Uterus (tissue), 4 donors: ENCODE measurements around the gene RAE1. TPM values are rescaled to one million over a fixed set of nuclear protein-coding genes. Genes with fewer than 3 reads are reported as not detected.

Source experiments
- DNase-seq, 2 donors: peaks; one replicate each; pipeline ENCODE4 v3.0.0-alpha.2; 2019 to 2020
- H3K27ac ChIP-seq, 2 donors: fragments of 200-600 bp; sonication (generic); 1 replicate in 1 of 2; 2 replicates in 1 of 2; pipeline ENCODE4 v1.5.1; 2016 to 2018
- H3K27me3 ChIP-seq, 2 donors: fragments of 200-600 bp; sonication (generic); one replicate each; pipeline ENCODE4 v1.5.1; 2018 to 2019; ENCODE audit warnings: control low read depth in 1 of 2
- H3K36me3 ChIP-seq, 2 donors: fragments of 200-600 bp; sonication (generic); one replicate each; pipeline ENCODE4 v1.5.1; 2019; ENCODE audit warnings: control low read depth in 1 of 2
- H3K4me1 ChIP-seq, 2 donors: fragments of 200-600 bp; sonication (generic); one replicate each; pipeline ENCODE4 v1.5.1; 2018 to 2019; ENCODE audit warnings: control low read depth in 1 of 2
- H3K4me3 ChIP-seq, 2 donors: fragments of 200-600 bp; sonication (generic); 1 replicate in 1 of 2; 2 replicates in 1 of 2; pipeline ENCODE4 v1.5.1; 2018 to 2019; ENCODE audit warnings: mild to moderate bottlenecking in 1 of 2
- H3K9me3 ChIP-seq, 2 donors: fragments of 200-600 bp; sonication (generic); one replicate each; pipeline ENCODE4 v1.5.1; 2019; ENCODE audit warnings: control low read depth in 1 of 2
- CTCF ChIP-seq, 4 experiments: fragments of 200-600 bp in 2 of 4; fragments of 450-650 bp in 2 of 4; sonication (generic) in 2 of 4; IDR thresholded peaks; one replicate each; pipeline ENCODE4 v1.5.1; 2016 to 2019; ENCODE audit warnings: antibody characterized with exemption in 4 of 4, mild to moderate bottlenecking in 2 of 4, moderate library complexity in 1 of 4
- POLR2A ChIP-seq, 2 donors: fragments of 450-650 bp; IDR thresholded peaks; one replicate each; pipeline ENCODE4 v1.6.1; 2016; ENCODE audit warnings: antibody characterized with exemption in 2 of 2, mild to moderate bottlenecking in 1 of 2, moderate library complexity in 1 of 2
- intact Hi-C: fragments of 100-400 bp; cut with DNase I; formaldehyde crosslinking; loops from one replicate; pipeline ENCODE4 v1.15.1; 2023; ENCODE audit warnings: low total_unique reads
- total RNA-seq, 4 donors: library from RNA; depleted of rRNA in 3 of 4; stranded (reverse); fragments of >200 nt in 3 of 4; gene quantifications; one replicate each; pipeline versions ENCODE4 v1.1.0 to v1.2.4, GENCODE V29; 2014 to 2023
- donor health status: DM: yes; HTN: yes; CAD: no.

The RAE1 gene
- total RNA-seq, 4 donors from 2014 or later: 23.4 to 72.0 (median 36.0) TPM

DNA sequence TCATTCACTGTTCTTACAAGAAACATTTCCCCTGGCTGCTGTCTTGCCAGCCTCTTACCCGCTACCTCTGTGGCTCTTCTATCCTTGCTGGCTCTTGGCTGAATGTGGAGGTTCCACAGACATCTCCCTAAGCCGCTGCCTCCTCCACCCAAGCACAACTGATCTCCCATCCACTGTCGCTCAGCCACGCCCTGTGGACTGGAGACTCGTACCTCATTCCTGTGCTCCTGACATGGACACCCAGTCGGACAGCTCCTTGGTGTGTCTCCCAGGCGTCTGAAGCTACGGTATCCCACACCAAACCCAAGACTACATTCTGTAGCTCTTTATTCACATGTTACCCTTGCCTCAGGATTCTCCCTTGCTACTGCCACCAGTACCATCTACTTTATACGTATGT is 19.3 kb downstream of the RAE1 start:
- H3K27ac ChIP-seq: no peak overlapping the region
- no peaks in the 10 kb centered on the region for H3K4me1 ChIP-seq
- no peaks in the 10 kb centered on the region for H3K36me3 ChIP-seq
- no peak for DNase-seq
- H3K4me3 ChIP-seq: no peak overlapping the region
- TF ChIP-seq CTCF (IDR thresholded peaks at IDR 0.05): no peak
- TF ChIP-seq POLR2A (IDR thresholded peaks at IDR 0.05): no peak
- H3K9me3 ChIP-seq: no peaks in the 10 kb centered on the region
- H3K27me3 ChIP-seq: no peaks in the 10 kb centered on the region
- intact Hi-C loops: no loop called here

- TF ChIP-seq POLR2A (IDR thresholded peaks at IDR 0.05) (no peak), CTCF (IDR thresholded peaks at IDR 0.05) (no peak)
- no peak for DNase-seq
- Histone ChIP-seq H3K27ac (no peak overlapping the region), H3K9me3 (no peaks in the 10 kb centered on the region), H3K36me3 (no peaks in the 10 kb centered on the region), H3K4me1 (no peaks in the 10 kb centered on the region), H3K27me3 (no peaks in the 10 kb centered on the region), H3K4me3 (no peak overlapping the region)
- intact Hi-C loops: no loop called here
Observed at GRCh38 chr20:57371363-57371762, 20.3 kb downstream of the RAE1 start.

DNA sequence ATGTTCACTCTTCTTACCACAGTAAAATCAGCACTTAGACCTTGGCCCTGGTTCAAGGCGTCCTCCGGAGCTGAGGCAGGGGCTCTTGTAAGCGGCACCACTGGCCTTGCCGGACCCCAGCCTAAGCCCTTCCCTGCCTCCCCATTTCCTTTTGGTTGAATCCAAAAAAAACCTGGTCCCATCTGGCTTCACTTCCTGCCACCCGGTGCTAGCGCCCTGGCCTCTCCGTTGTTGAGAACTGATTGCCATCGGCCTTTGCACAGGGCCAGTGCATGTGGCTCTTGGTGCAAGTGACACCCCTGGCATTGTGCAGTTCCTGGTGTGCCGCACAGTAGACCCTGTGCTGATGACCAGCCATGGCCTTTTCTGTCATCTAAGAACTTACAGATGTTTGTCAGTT is 21.1 kb downstream of the RAE1 start:
- no peaks in the 10 kb centered on the region for H3K36me3 ChIP-seq
- H3K27ac ChIP-seq: no peak overlapping the region
- no peak for DNase-seq
- H3K9me3 ChIP-seq: no peaks in the 10 kb centered on the region
- H3K27me3 ChIP-seq: no peaks in the 10 kb centered on the region
- intact Hi-C loops: no loop called here
- no peaks in the 10 kb centered on the region for H3K4me1 ChIP-seq
- no peak overlapping the region for H3K4me3 ChIP-seq
- no peak for TF ChIP-seq POLR2A (IDR thresholded peaks at IDR 0.05)

DNA sequence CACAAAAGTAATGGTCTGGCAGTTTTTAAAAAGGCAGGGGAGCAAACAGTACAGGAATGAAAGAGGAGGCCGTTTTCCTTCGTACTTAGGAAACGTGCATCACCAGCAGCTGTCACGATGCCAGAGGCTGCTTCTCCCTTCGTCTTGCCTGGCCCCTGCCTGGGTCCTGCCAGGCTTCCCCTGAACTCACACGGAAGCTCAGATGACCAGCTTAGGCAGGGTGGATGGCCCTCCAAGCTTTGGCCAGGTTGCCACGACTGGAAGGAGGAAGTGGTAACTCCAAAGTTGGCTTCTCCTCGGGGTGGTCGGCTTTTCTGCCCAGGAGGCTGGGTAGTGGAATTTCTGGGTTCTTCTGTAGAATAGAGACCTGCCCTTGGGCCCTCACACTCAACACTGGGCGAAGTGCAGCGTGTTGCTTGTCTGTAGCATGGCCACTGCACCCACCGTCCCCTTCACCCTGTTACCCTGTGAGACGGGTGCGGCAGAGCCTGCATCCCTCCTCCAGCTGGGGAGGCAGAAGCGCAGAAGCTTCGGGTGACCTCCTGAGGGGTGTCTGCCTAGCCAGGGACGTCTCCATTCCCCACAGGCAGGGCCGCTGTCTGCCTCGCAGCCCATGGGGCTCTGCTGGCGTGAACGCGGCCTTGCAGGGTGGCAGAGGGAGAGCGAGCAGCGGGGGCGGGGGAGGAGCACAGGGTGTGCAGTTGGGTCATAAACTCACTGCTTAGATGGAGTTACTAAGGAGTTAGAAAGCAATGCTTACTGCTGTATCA is 21.7 kb downstream of the RAE1 start:
- H3K36me3 ChIP-seq: no peaks in the 10 kb centered on the region

GRCh38 chr20:57374343-57374930 is 23.4 kb downstream of the RAE1 start:
- no peak overlapping the region for H3K27ac ChIP-seq
- no peak for DNase-seq
- intact Hi-C loops: no loop called here

More for the DNA sequence above, 21.7 kb downstream of the RAE1 start:
- DNase-seq: no peak
- Histone ChIP-seq H3K27me3 (no peaks in the 10 kb centered on the region), H3K27ac (no peak overlapping the region), H3K4me1 (no peaks in the 10 kb centered on the region), H3K9me3 (no peaks in the 10 kb centered on the region), H3K4me3 (no peak overlapping the region)
- intact Hi-C loops: no loop called here
- TF ChIP-seq CTCF (IDR thresholded peaks at IDR 0.05) (no peak), POLR2A (IDR thresholded peaks at IDR 0.05) (no peak)

More at GRCh38 chr20:57374343-57374930, 23.4 kb downstream of the RAE1 start:
- Histone ChIP-seq H3K36me3 (no peaks in the 10 kb centered on the region), H3K27me3 (no peaks in the 10 kb centered on the region), H3K9me3 (no peaks in the 10 kb centered on the region), H3K4me3 (no peak overlapping the region), H3K4me1 (no peaks in the 10 kb centered on the region)
- TF ChIP-seq CTCF (IDR thresholded peaks at IDR 0.05) (no peak), POLR2A (IDR thresholded peaks at IDR 0.05) (no peak)
